AG04449 (cell line): ENCODE data around the gene CTSW.
A peak's percentile ranks its signal among the peaks of the same experiment; 100 is the strongest.

Source experiments
- CTCF ChIA-PET: fragments of 350-600 bp; formaldehyde crosslinking; extraction: SDS; loops from one replicate; lab custom pipeline; 2021; ENCODE audit warnings: antibody characterized with exemption; lab: Yijun Ruan, JAX
- POLR2A ChIA-PET: fragments of 400-600, 350-600 bp; formaldehyde crosslinking; extraction: SDS; loops from one replicate; lab custom pipeline; 2020; ENCODE audit warnings: antibody characterized with exemption, inconsistent platforms; lab: Yijun Ruan, JAX
- DNase-seq: peaks from one replicate; pipeline ENCODE4 v3.0.0-alpha.2; 2010; ENCODE audit warnings: low read depth, low spot score
- H3K4me3 ChIP-seq: 2 replicates; pipeline ENCODE4 v1.5.1; 2011; ENCODE audit warnings: low read depth, mild to moderate bottlenecking, control low read depth, low read length
- TF ChIP-seq, protein P1 (sequence below): IDR thresholded peaks from one replicate; pipeline ENCODE4 v1.5.1; 2011; ENCODE audit warnings: mild to moderate bottlenecking, moderate library complexity, low read length, control low read depth, inconsistent platforms; ENCODE audit not compliant: insufficient read depth; ENCODE audit errors: missing control alignments

Gene CTSW

DNA sequence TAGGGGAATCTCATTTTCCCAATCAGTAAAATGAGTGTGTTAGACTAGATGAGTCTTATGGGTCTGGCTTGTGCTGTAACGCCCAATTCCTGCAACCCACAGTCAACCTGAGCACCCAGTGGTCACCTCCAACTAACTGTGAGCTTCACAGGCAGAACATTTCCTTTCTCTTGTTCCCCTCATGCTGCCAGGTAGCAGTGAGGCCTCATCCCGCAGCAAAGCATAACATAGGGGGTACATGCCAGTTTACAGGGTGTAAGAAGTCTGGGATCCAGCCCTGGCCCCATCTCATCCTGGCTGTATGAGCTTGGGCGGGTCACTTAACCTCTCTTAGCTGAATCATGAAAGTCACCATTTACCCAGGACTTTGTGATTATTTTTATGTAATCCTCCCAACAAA, 10.7 kb upstream of the CTSW start:
- ChIA-PET CTCF (interaction anchor here (1.5 to 33.3 kb wide), 5 partner anchors 8 to 199 kb away, joined by 3 to 1090 read pairs (median 174); partner anchors contain the start of genes CCDC85B, FIBP, KAT5 and MUS81), POLR2A (interaction anchor here (0.6 to 6.8 kb wide), 3 partner anchors 8 to 144 kb away, joined by 3 to 103 read pairs (median 5); partner anchors contain the start of genes CFL1 and MUS81)

DNA sequence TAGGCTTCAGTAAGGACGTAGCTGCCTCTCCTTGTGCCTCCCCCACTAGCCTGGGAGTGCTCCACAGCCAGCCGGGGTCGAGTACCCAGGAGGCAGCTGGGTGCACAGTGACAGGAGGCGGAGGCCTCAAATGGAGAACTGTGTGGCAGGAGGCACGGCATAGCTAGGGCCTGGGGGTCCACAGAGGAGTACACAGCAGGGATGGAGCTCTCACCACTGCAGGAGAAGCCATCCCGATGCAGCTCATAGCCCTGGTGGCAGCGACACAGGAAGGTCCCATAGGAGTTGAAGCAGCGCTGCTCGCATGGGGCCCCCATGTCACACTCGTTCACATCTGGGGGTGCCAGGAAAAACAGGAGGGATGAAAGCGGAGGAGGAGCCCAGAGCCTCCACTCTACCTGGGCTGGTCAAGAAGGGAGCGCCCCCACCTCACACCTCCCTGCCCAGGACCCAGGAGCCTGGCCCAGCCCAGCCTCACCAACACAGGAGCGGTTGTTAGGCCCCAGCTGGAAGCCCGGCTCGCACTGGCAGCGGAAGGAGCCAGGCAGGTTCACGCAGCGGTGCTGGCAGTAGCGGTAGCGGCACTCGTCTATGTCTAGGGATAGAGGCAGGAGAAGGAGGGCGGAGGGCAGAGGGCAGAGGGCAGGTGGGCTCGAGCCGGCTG, 9.9 kb upstream of the CTSW start:
- TF ChIP-seq, protein P1, sequence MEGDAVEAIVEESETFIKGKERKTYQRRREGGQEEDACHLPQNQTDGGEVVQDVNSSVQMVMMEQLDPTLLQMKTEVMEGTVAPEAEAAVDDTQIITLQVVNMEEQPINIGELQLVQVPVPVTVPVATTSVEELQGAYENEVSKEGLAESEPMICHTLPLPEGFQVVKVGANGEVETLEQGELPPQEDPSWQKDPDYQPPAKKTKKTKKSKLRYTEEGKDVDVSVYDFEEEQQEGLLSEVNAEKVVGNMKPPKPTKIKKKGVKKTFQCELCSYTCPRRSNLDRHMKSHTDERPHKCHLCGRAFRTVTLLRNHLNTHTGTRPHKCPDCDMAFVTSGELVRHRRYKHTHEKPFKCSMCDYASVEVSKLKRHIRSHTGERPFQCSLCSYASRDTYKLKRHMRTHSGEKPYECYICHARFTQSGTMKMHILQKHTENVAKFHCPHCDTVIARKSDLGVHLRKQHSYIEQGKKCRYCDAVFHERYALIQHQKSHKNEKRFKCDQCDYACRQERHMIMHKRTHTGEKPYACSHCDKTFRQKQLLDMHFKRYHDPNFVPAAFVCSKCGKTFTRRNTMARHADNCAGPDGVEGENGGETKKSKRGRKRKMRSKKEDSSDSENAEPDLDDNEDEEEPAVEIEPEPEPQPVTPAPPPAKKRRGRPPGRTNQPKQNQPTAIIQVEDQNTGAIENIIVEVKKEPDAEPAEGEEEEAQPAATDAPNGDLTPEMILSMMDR, result no peak
- ChIA-PET POLR2A (interaction anchor here (1.4 to 6.8 kb wide), 2 partner anchors 10 to 21 kb away, joined by 5 to 103 read pairs; partner anchors contain the start of genes CCDC85B, CFL1 and MUS81), CTCF (interaction anchor here (0.8 to 33.3 kb wide), 6 partner anchors 9 to 158 kb away, joined by 3 to 1090 read pairs (median 90); partner anchors contain the start of genes CCDC85B, FIBP, KAT5 and MUS81)
- H3K4me3 ChIP-seq, result no peak overlapping the region
- no peak for DNase-seq

More for the DNA sequence above, 10.7 kb upstream of the CTSW start:
- no peak for DNase-seq
- no peak overlapping the region for H3K4me3 ChIP-seq
- TF ChIP-seq, protein P1, result no peak

DNA sequence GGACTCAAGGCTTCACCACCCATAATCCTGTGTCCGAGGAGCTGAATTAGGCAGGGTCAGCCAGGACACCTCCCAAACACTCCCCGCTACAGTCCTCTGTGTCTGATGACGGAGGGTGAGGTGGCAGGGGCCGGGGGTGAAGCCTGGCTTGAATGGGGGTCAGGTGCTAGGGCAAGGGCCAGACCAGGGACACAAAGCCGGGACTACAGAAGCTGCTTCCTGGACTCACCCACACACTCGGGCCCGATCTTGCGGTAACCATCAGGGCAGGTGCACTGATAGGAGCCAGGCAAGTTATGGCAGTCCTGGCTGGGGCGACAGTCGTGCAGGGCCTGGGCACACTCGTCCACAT, 9.4 kb upstream of the CTSW start:
- ChIA-PET CTCF (interaction anchor here (0.8 to 33.3 kb wide), 6 partner anchors 9 to 159 kb away, joined by 3 to 1090 read pairs (median 90); partner anchors contain the start of genes CCDC85B, FIBP, KAT5 and MUS81), POLR2A (interaction anchor here (1.4 to 6.8 kb wide), 2 partner anchors 10 to 21 kb away, joined by 5 to 103 read pairs; partner anchors contain the start of genes CCDC85B, CFL1 and MUS81)
- DNase-seq, result no peak
- TF ChIP-seq, protein P1, result no peak
- peak overlapping the region; percentile 80 for H3K4me3 ChIP-seq

DNA sequence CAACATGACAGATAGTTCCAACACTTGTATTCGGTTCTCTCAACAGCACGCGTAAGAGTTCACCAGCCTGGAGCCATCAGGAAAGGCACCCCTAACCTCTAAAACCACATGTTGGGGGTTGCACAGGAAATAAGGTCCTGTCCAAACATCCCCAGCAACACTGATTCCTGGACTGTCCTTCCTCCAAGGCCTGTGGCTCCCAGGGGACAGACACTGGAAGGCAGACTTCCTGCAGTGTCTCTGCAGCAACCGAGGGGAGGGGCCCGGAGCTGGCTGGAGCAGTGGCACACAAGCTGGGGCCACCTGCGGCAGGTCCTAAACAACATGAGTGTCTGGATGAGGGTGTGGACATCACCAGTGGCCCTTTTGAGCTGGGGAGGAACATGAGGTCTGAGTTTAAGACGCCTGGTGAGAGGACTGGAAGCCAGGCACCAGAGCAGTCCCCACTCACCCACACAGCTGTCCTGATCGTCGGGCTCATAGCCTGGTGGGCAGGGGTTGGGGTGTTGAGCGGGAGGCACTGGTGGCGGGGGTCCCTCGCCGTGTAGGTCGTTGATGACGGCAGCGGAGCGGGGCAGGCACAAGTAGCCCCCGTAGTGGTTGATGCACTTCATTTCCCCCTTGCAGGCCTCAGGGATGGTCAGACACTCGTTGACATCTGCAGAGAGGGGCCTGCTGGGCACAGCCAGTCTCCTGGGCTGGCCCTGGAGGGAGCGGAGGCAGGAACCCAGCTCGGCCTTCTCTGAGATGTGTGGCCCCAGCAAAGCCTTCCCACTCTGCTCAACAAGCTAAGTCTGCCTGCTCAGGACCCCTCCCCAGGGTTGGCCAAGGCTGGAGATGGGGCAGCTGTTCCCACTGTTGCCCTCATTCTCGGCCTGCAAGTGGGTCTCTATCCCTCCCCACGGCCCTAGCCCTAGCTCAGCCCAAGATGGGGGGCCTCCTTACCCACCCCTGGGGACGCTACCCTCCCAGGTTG, 8.6 kb upstream of the CTSW start:
- DNase-seq, result no peak
- TF ChIP-seq, protein P1, result no peak
- H3K4me3 ChIP-seq, result peak overlapping the region; percentile 80

DNA sequence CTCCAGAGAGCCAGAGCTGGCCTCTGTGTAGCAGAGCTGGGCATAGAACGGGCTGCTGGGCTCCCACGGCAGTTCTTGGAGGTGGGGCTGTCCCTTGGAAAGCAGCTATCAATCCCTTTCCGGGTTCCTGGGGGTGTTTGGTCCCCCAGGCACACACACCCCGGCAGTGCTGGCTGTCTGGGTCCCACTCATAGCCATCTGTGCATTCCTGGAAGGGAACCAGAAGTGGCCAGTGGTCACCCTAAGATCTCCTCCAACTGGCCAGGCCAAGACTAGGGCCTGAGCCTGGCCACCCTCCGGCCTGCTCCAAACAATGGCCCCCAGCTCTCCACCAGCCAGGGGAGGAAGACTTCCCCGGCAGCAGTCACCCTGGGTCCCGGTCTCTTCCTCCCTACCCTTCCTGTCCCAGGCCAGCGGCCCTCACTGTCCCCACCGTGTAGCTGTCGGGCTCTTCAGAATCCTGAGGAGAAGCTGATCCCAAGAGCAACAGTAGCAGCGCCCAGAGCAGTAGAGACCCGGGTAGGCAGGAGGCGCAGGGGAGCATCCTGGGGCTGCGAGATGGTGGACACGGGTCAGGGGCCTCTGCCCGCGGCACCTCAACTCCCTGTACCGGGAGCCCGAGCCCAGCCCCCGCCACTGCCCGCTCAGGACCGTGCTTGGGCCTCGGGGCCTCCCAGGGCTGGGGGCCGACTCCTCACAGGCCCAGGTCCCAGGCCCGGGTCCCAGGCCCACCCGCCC, 7.7 kb upstream of the CTSW start:
- H3K4me3 ChIP-seq, result peak overlapping the region; percentile 80
- TF ChIP-seq, protein P1, result peak; percentile 40
- ChIA-PET POLR2A (interaction anchor here (0.9 to 6.8 kb wide), 15 partner anchors 9 to 131 kb away, joined by 3 to 103 read pairs (median 4); partner anchors contain the start of genes BANF1, CFL1, FIBP and MUS81), CTCF (interaction anchor here (0.9 to 33.3 kb wide), 9 partner anchors 11 to 230 kb away, joined by 3 to 1090 read pairs (median 5); partner anchors contain the start of genes CCDC85B, FIBP, KAT5 and MUS81)
- no peak for DNase-seq

More for the DNA sequence above, 8.6 kb upstream of the CTSW start:
- ChIA-PET POLR2A (interaction anchor here (0.6 to 6.8 kb wide), 15 partner anchors 8 to 45 kb away, joined by 3 to 103 read pairs (median 4); partner anchors contain the start of genes CCDC85B, CFL1, FIBP and MUS81), CTCF (interaction anchor here (0.8 to 33.3 kb wide), 12 partner anchors 8 to 229 kb away, joined by 3 to 1090 read pairs (median 4); partner anchors contain the start of genes CCDC85B, FIBP, KAT5 and MUS81)
